ENCODE data around the gene AP2M1. TPM values are rescaled to one million over a fixed set of nuclear protein-coding genes. Genes with fewer than 3 reads are reported as not detected.

AP2M1 gene
- total and polyA plus RNA-seq, 4 donors: 153 to 333 (median 251) TPM

GRCh38 chr3:184154885-184155643, 19.6 kb upstream of the AP2M1 start, which contains the start of gene DVL3:
Gene DVL3 (plus strand): TSS chr3:184155377. CDS start chr3:184155636, 259 bp downstream.
- no peaks in the 10 kb centered on the region for H3K36me3 ChIP-seq (ENCODE audit: control insufficient read depth in 4 of 4, insufficient read depth in 4 of 4, low read length in 4 of 4)
- H3K9ac ChIP-seq (ENCODE audit: insufficient read depth in 1 of 2, low read length in 2 of 2): peak within 1 kb of the TSS; percentile 72 to 82
- DNase-seq (peak; percentile 70 to 84 (median 72)), ATAC-seq (ENCODE audit: insufficient read depth, low FRiP score) (peak; percentile 85)
- WGBS, 2 donors: 1 to 3% methylated on average over 38 to 84 of the region's 84 CpGs
- H3K27me3 ChIP-seq (ENCODE audit: control insufficient read depth in 3 of 3, insufficient read depth in 3 of 3, low read length in 2 of 3): no peaks in the 10 kb centered on the region
- H3K4me1 ChIP-seq (ENCODE audit: control insufficient read depth in 5 of 5, insufficient read depth in 5 of 5, low read length in 5 of 5): peaks cover 0 to 19% (median 14%) of the 10 kb centered on the region in 5 donors
- no peak for TF ChIP-seq CTCF (IDR thresholded peaks at IDR 0.05; ENCODE audit: control extremely low read depth, extremely low read depth)
- peak within 1 kb of the TSS; percentile 70 for H3K4me3 ChIP-seq
- peak within 1 kb of the TSS; percentile 88 to 91 for H3K27ac ChIP-seq (ENCODE audit: low read depth in 1 of 2, low read length in 1 of 2)
- H3K9me3 ChIP-seq (ENCODE audit: control insufficient read depth in 4 of 4, insufficient read depth in 3 of 4, low read length in 3 of 4): no peaks in the 10 kb centered on the region

- Histone ChIP-seq H3K27ac (ENCODE audit: low read depth in 1 of 2, low read length in 1 of 2) (peak overlapping the region; percentile 88 to 91), H3K36me3 (ENCODE audit: control insufficient read depth in 4 of 4, insufficient read depth in 4 of 4, low read length in 4 of 4) (no peaks in the 10 kb centered on the region), H3K9me3 (ENCODE audit: control insufficient read depth in 4 of 4, insufficient read depth in 3 of 4, low read length in 3 of 4) (no peaks in the 10 kb centered on the region), H3K27me3 (ENCODE audit: control insufficient read depth in 3 of 3, insufficient read depth in 3 of 3, low read length in 2 of 3) (no peaks in the 10 kb centered on the region), H3K4me3 (peak overlapping the region; percentile 70), H3K4me1 (ENCODE audit: control insufficient read depth in 5 of 5, insufficient read depth in 5 of 5, low read length in 5 of 5) (peaks cover 7 to 24% (median 22%) of the 10 kb centered on the region in 5 donors), H3K9ac (ENCODE audit: insufficient read depth in 1 of 2, low read length in 2 of 2) (peak overlapping the region; percentile 72 to 82)
- DNase-seq: peak in 1 of 3 donors; percentile 38
- ATAC-seq (ENCODE audit: insufficient read depth, low FRiP score): no peak
- no peak for TF ChIP-seq CTCF (IDR thresholded peaks at IDR 0.05; ENCODE audit: control extremely low read depth, extremely low read depth)
- WGBS, 2 donors: 0 to 1% methylated on average over 40 to 47 of the region's 47 CpGs
Observed at GRCh38 chr3:184155644-184156521, 18.8 kb upstream of the AP2M1 start.

GRCh38 chr3:184156522-184156955, 18.1 kb upstream of the AP2M1 start:
- Histone ChIP-seq H3K9ac (ENCODE audit: insufficient read depth in 1 of 2, low read length in 2 of 2) (peak overlapping the region; percentile 82 to 94), H3K4me1 (ENCODE audit: control insufficient read depth in 5 of 5, insufficient read depth in 5 of 5, low read length in 5 of 5) (peaks cover 9 to 27% (median 24%) of the 10 kb centered on the region in 5 donors), H3K36me3 (ENCODE audit: control insufficient read depth in 4 of 4, insufficient read depth in 4 of 4, low read length in 4 of 4) (no peaks in the 10 kb centered on the region), H3K4me3 (peak overlapping the region; percentile 70), H3K9me3 (ENCODE audit: control insufficient read depth in 4 of 4, insufficient read depth in 3 of 4, low read length in 3 of 4) (no peaks in the 10 kb centered on the region), H3K27ac (ENCODE audit: low read depth in 1 of 2, low read length in 1 of 2) (peak overlapping the region; percentile 76 to 88), H3K27me3 (ENCODE audit: control insufficient read depth in 3 of 3, insufficient read depth in 3 of 3, low read length in 2 of 3) (no peaks in the 10 kb centered on the region)
- DNase-seq (peak; percentile 82 to 89 (median 84)), ATAC-seq (ENCODE audit: insufficient read depth, low FRiP score) (no peak)
- 5 to 6% methylated on average over 6 of the region's 6 CpGs for WGBS, 2 donors
- TF ChIP-seq CTCF (IDR thresholded peaks at IDR 0.05; ENCODE audit: control extremely low read depth, extremely low read depth): no peak
